Stimulated activated CD4-positive, alpha-beta T cell treated with anti-CD3 and anti-CD28 coated beads, Interleukin-4, amount 100 ng/mL, for 4 hours (primary cell): ENCODE data around the gene DCUN1D1.

ENCODE experiments used
- DNase-seq, 2 experiments: peaks; one replicate each; pipeline ENCODE4 v3.0.0-alpha.2; 2020

The DCUN1D1 gene

DNA sequence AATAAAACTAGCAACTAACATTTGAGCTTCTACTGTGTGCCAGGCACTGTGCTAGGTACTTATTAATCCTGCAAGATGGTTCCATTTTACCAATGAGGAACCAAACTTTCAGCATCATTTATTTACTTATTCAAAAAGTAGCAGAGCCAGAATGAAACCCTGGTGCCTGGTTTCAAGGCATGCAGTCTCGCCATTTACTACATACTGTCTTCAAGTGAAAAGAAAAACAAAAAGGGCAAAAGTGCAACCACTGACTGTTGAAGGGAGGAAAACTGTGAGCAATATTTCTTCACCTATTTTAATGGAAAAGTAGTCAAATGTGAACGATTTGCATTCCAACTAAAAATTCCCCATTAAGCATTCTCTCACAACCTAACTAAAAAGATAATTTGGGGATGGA is 8.7 kb downstream of the DCUN1D1 start:
- no peak for DNase-seq

DNA sequence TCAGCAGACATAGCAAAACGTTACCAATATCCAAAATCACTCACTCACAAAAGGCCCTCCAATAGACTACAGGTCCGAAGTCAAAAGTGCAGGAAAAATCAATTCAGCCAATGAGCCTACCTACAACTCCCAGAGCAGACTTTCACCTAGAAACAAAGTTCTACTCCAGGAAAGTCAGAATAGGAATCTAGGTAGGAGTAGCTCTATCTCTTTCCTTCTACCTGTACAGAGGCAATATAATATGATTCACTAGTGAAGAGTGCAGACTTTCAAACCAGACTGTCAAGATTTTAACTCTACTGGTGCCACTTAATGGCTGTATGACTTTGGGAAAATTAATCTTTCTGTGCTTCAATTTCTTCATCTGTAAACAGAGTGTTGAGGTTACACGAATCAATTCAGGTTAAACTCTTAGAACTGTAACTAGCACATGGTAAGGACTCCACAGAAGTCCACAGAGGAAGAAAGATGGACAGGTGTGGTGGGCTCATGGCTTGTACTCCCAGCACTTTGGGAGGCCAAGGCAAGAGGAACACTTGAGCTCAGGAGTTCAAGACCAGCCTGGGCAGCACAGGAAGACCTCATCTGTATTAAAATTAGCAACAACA is 9.4 kb downstream of the DCUN1D1 start:
- no peak for DNase-seq

DNA sequence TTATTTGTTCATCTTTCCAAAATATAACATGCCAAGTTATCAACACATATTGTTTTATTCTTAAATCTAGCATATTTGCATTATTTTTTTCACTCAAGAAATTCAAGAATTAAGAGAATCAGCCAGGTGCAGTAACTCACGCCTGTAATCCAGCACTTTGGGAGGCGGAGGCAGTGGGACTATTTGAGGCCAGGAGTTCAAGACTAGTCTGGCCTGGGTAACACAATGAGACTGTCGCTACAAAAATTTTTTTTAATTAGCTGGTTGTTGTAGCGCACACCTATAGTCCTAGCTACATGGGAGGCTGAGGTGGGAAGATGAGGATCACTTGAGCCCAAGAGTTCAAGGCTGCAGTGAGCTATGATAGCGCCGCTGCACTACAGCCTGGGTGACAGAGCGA is 10.5 kb downstream of the DCUN1D1 start:
- DNase-seq = no peak

DNA sequence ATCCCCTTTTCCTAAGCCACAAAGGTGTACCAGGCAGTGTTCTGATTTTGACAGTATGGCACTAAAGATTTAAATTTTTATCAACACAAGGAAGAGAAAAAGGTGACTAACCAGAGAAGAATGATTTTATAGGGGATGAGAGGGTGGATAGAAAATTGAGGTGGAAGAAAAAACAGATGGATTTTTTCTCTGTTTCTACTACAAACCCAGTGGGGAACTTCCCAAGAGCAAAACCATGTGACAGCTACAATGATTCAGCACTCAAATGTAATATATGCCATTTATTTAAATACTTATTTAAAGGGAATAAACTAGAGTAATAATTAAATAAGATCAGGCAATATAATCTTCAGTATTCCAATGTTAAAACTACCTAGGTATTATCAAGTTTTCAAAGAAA is 11.1 kb downstream of the DCUN1D1 start:
- no peak for DNase-seq

DNA sequence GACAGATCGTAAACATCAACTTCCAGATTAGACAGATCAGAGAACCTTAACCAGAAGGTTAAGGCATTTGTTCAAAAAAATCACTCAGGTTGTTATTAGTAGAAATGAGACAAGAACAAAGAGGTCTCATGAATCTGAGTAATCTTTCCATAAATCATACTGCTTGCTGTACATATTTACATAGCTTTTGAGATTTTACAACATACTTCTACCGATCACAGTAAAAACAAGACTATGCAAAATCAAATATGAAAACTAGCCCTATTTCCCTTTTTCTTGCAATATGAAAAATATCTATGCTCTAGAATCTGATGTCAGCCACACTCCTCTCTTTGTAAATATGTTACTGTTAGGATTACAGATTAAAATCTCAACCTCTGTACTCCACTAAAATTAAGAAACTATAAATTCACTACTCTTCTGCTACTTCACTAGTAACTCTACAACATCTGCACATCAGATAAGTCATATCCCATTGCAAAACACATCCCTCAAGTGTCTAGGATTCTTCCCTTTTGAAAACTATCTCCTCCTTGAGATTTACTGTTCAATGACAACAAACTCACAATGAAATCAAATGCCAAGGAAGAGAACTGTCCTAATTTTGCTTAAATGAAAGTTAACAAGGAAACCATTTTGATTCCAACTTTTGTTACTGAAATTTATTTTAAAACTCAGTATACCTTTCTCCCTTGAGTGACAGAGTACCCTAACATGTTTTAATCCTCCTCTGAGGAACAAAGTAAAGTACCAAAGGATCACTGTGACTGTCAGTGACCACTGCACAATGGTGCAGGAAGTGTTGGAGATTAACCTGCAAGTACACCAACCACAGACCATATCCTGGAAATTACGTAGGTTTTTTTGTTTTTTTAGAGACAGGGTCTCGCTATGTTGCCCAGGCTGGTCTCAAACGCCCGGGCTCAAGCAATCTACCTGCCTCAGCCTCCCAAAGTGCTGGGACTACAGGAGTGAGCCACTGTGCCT is 12.8 kb downstream of the DCUN1D1 start:
- DNase-seq = no peak

DNA sequence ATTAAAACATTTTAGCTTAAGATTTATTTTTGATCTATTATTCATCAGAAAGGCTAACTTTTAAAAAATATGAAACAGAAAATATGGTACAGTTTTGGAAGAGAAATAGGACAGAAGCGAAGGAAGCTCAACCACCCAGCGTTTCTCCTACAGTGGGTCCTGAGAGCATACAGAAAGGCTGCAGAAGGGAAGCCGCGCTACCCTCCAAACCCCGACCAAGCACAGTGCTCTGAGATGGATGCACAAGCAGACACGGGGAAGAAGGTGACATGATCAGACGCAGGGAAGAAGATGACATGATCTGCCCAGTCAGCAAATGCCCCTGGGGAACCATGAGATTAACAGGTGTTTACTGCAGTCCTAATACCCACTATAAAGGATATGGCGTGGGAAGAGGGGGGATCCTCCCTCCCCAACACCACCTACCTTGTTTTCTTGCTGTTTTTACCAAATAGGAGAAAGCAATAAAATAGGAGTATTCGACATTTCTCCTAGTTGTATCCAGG is 14.4 kb downstream of the DCUN1D1 start:
- DNase-seq = no peak

DNA sequence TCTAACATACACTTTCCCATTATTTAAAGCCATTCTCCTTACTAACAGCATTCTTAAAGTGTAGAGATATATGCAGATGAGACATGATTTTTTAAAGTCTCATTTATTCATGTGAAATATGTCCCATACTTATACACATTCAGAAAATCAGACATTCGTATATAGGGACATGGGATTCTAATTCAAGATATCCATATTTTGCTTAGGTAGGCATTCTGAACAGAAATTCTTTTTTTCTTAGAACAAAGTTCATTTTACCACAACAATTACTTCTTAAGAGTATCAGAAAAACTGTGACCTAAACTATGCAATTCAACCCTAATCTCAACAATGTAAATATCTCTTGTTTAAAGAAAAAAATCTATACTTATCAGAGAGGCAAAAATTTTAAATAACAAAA is 16.2 kb downstream of the DCUN1D1 start:
- DNase-seq = no peak

DNA sequence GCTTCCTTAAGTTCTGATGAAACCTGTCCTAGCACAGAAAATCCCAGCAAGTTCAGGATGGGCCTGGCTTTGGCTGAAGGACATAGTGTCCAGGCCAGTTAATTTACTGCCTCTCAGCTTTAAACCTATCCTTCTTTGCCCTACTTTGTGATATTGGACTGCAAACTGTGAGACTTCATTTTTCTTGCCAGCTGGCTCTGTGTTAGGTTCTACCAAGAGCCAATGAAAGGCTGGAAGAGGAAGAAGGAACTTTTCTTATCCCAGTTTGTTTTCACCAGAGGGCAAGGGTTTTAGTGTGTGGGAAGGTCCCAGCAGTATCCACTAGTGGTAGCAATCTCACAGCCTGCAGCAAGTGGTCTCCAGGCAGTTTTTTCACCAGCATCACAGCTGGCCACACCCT is 18.2 kb downstream of the DCUN1D1 start:
- no peak for DNase-seq

DNA sequence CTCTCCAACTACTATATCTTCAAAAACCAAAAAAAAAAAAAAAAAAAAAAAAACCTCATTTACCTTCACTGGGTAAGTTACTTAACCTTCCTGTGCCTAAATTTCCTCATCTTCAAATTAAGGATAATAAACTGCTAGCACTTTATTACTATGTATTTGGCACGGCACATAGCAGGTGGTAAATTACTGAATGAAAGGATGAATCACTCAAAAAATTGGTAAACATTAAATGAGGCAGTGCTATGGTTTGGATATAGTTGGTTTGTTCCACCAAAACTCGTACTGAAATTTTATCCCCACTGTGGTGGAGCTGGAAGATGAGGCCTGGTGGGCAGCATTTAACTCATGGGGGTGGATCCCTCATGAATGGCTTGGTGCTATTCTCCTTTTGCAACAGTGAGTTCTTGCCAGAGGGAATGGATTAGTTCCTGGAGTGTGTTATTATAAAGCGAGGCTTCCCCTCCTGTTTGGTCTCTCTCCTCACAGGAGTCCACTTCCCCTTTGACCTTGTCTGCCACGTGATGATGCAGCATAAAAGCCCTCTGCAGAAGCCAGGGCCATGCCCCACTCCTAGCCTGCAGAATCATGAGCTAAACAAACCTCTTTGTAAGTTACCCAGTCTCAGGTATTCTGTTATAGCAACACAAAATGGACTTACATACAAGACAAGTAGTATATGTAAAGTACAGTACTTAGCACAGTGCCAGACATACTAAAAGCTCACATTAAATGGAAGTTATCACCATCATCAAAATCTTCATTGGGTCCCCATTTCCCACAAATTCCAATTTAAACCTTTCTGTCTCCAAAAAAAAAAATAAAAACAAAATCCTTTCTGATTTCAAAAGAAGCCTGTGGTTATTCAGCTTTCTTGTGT is 20.6 kb downstream of the DCUN1D1 start:
- no peak for DNase-seq

DNA sequence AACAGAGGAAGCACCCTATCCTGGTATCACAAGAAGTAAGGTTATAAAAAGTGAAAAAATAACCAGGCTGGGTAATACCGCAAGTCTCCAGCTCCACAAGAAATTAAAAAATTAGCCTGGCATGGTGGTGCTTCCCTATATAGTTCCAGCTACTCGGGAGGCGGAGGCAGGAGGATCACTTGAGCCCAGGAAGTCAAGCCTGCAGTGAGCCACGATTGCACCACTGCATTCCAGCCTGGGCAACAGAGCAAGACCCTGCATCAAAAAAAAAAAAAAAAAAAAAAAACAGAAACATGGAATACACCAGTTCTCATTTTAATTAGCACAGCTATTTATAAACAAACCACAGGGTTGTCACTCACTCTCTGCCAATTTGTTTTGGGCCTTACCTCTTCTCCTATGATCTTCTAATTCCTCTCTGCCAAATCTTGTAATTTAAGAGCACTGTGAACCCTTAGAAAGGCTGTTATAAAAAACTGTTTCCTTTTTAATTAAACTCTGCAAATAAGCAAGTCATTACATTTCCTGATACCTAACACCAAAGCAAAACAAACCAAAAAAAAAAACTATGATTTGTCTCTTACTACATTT is 22.6 kb downstream of the DCUN1D1 start:
- DNase-seq = no peak

DNA sequence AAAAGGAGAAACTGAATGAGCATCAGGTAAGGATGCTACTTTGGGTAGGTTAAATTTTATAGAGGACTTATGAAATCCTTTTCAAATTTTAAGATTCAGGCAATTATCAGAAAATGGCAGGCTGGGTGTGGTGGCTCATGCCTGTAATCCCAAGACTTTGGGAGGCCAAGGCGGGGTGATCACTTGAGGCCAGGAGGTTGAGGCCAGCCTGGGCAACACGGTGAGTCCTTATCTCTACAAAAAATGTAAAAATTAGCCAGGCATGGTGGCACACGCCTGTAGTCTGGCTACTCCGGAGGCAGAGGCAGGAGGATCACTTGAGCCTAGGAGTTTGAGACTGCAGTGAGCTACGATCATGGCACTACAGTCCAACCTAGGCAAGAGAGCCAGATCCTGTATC is 23.1 kb downstream of the DCUN1D1 start:
- no peak for DNase-seq

DNA sequence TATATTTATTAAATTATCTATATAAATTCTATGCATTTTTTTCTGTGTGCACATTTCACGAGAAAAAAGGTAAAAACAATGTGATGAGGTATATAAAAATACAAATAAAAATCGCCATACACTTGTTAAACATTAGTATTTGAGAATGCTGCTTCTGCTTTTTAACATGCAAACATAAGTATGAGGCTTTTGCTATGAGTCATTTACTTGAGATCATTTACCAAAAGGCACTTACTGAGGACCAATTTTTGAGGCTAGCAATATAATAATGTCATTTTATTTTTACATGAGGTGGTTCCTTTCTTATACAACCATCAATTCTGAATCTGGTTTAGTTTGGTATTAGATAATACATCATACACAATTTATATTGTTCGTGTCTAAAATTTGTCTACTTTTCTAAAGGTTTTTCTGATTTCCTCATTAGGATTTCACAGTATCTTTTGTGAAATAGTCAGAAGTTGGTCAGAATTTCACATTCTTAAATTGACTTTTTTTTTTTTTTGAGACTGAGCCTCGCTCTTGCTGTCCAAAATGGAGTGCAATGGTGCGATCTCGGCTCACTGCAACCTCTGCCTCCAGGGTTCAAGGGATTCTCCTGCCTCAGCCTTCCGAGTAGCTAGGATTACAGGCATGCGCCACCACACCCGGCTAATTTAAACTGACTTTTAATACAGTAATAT is 25.6 kb downstream of the DCUN1D1 start:
- no peak for DNase-seq

DNA sequence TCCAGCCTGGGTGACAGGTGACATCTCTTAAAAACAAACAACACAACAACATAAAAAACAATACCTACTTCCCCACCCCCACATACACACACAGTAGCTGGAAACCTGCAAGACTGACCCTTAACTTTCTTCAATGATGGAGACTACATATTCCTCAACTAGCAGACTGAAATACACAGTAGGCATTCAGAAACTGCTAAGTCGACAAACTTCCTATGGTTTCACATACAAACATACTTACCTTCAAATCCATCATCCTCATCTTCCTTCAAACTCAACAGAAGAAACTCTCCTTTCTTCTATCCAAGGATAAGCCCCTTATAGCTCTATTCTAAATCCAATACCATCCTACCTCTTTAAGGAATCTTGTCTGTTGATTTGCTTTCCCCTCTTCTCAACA is 30.6 kb downstream of the DCUN1D1 start:
- no peak for DNase-seq

DNA sequence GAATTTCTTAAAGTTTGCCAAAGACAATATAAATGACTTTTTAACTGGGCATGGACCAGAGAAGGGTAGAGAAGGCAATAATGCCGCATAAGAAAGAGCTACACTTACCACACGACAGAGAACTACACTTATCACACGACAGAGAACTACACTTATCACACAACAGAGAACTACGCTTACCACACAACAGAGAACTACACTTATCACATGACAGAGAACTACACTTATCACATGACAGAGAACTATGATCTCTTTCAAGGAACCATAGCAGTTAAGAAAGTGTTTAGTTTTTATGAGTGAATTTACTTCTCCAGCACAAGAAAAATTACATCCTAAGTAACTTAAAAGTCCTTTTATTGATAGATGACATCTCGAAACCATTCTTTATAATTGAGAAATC is 32.0 kb downstream of the DCUN1D1 start:
- DNase-seq = no peak

DNA sequence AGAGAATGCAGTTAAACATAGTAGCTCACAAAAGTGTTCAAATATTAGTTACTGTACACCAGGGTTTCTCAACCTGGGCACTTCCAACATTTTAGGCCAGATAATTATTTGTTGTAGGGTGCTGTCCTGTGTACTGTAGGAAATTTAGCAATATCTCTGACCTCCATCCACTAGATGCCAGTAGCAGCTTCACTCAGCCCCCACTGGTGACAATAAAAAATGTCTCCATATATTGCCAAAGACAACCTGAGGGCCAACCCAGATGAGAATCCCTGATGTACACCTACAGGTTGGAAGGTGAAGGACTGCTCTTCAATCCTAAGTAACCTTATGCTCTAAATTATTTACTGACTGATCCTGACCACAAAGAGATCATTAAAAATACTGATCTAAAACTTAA is 32.5 kb downstream of the DCUN1D1 start:
- DNase-seq = no peak

DNA sequence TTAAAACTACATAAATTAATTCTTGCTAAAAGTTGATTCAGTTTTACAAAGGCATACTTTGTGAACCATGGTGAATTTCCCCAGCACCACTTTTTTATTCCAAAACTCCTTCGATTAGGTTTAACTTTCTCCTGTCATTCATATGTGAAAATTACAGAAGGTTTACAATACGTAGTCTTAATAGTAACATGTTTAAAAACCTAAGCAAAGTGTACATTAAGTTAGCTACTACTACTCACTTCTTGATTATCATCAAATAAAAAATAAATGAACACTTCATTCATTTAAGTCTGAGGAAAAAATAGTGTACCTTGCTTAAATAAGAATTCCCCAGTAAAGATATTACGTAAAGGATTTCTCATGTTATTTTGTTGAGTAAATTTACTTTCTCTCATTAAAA is 38.6 kb downstream of the DCUN1D1 start:
- no peak for DNase-seq

DNA sequence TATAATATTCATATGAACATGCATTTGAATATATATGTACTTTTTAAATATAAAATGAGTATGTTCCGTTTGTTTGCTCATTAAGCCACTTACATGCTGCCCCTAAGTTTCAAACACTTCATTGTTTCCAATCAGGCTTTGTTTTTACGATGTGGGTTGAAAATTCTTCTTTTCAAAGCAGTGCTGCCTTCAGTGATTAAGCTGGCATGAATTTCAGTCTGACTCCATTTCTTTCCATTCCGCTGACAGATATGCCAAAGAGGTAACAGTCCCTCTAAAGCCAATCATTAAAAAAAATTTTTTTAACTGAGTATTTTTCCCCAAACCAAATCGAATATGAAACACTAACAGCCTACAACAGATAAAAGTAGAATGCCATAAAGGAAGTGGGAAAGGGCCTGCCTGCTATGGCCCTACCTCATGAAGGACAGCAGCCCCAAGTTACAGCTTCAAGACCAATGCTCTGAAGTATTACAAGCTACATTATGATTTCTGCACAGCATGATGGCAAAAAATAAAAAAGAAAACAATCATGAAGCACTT is 40.0 kb downstream of the DCUN1D1 start:
- no peak for DNase-seq

DNA sequence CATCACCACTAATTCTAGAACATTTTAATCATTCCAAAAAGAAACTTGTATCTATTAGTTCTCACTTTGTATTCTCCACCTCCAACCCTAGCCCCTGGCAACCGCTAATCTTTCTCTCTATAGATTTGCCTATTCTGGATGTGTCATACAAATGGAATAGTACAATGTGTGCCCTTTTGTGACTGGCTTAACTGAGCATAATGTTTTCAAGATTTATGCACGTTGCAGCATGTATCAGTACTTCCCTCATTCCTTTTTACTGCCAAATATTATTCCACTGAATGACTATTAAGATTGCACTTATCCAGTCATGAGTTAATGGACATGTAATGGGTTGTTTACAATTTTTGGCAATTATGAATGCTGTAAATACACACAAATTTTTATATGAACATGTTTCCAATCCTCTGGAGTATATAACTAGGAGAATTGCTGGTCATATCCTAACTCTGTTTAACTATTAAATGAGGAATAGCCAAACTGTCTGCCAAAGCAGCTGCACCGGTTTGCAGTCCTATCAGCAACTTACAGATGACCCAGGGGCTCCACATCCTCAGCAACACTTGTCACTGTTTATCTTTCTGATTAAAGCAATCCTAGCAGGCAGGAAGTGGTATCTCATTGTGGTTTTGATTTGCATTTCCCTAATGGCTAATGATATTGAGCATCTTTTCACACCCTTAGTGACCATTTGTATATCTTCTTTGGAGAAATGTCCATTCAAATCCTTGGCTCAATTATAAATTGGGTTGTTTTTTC is 42.9 kb downstream of the DCUN1D1 start:
- DNase-seq = no peak

DNA sequence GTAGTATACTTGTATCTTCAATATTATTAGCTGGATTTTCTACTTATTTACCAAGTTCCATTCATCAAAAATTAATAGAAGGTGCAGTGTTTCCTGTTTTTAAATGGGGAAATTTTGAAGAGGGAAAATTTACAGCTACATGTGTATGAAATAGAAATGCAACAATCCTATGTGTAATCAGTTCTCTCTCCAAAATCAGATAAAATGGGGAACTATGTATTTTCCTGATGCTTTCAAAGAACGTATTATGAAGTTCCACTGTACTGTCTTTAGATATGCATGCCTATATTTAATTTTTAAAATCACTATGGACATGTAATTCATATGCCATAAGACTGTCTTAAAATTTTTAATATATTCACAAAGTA is 43.4 kb downstream of the DCUN1D1 start:
- no peak for DNase-seq

DNA sequence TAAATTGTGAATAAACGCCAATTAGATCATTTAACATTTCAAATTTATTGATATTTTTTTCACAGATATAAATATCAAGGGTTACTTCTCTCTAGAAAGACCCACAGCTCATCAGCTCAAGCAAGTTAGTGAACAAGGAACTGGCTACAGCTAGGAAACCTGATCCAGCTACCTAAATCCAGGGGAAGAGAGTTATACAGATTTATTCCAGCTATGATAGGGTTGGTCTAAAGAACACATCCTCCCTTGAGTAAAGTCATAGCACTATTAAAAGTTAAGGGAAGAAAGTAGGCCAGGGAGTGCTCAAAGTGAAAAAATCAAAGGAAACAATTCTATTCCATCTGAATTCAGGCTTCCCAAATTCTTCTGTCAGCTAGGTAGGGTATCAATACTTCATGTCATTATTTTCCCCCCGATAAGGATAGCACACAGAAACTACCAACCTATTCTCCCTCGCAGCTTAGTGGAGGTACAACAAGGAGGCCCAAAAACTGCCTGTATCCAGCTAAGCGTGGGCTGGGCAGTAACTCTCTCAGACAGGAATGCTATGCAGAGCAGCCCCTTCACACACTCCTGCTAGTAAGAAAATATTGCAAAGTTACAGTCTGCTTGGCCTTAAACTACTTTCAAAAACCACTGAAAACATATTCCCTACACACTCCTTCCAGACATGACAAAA is 44.0 kb downstream of the DCUN1D1 start:
- no peak for DNase-seq

DNA sequence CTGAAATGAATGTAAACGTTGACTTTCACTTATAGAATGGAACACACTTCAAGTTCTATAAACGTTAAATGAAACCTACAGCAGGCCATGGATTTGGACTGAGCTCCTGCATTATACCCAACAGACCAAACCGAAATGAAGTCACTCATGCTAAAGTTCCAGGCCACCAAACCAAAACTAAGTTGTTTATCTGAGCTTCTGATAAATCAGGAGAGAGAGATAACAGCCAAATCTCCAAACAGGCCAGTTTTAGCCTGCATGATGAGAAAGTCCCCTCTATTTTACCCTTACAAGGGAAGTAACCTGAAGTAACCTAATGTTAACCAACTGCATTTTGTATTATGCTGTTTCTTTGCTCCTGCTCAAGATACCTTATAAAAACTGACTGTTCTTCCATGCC is 44.5 kb downstream of the DCUN1D1 start:
- no peak for DNase-seq
